IPS DF 4.7 (cell line): ENCODE results near the gene FAM90A1.
A peak's percentile ranks its signal among the peaks of the same experiment; 100 is the strongest.
"Not testable (repeated sequence)": the region's sequence is repeated elsewhere in the genome, so short reads cannot be mapped to it uniquely, and the experiment has no call there.

Source experiments
- DNase-seq: peaks from one replicate; pipeline ENCODE4 v3.0.0-alpha.2; 2013; ENCODE audit warnings: low spot score; ENCODE audit errors: extremely low read depth

FAM90A1 gene

GRCh38 chr12:8226992-8227731 lies at the start of gene FAM90A1:
FAM90A1 (minus strand) TSS chr12:8227618; CDS start chr12:8224832, 2,786 bp downstream.
- DNase-seq: not testable (repeated sequence)

DNA sequence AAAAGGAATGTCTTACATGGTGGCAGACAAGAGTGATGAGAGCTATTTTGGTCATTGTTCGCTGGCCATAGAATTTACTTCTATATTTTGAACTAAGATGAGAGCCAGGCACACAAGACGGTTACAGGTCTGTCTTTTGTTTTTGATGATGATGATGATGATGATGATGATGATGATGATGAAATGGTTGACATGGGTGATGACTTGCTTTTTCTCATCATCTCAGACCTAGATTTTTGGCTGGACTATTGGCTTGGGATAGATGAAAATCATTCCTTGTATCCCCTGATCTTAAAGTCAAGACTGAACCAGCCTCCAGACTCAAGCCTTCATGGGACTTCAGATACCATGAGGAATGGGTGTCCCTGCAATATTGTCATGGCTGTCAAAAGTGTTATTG lies 49.0 kb upstream of the FAM90A1 start:
- DNase-seq: not testable (repeated sequence)

GRCh38 chr12:8266706-8267105 lies 39.3 kb upstream of the FAM90A1 start:
- not testable (repeated sequence) for DNase-seq

- not testable (repeated sequence) for DNase-seq
Measured at GRCh38 chr12:8264236-8264635, 36.8 kb upstream of the FAM90A1 start.

DNA sequence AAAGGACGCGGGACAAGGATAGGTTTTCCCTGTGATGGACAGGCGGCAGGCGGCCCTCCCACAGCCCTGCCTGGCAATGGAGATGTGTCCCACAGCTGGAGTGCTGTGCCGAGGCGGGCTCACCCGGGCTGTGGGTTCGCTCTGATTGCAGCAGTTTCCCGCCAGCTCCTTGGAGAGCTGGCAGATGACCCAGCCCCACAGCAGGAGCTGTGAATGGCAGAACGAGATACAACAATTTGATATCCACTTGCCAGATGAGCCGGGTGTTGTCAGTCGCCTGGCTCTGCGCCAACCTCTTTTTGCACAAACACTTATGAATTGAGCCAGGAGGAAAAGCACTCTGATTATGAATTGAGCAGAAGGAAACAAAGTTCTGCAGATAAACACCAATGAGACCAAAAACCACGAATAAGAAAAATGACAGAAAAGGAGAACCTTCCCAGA lies 33.7 kb upstream of the FAM90A1 start:
- not testable (repeated sequence) for DNase-seq

DNA sequence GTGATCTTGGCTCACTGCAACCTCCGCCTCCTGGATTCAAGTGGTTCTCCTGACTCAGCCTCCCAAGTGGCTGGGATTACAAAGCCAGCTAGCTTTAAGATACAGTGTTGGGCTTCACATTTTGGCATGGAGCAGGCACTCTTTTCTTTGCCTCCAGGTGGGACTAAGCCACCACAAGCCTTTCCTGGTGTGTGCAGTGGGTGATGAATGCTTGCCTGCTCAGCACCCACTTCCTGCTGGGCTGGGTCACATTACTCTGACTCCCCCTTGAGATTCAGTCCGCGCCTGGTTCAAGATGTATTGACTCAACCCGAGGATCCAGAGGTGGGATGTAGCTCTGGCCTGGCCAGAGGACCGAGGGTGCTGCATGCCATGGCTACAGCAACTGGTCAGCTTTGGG lies 28.9 kb upstream of the FAM90A1 start:
- not testable (repeated sequence) for DNase-seq

DNA sequence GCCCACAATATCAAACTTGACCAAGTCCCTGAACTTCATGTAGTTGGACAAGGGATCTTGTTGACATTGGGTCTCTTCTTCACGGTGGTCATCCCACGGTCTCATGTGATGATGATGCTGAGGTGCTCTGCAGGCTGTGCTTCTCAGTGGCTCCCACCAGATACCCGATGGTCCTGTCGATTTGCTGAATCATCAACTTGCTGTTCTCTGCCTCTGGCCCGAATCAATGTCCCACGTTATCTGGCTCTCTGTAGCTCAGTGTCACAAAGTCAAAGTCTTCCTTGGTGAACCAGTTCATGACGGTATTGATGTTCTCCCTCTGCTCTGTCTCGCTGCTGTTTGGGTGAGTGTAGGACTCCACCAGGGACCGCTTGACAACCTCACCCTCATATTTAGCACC lies 27.3 kb upstream of the FAM90A1 start:
- not testable (repeated sequence) for DNase-seq

- not testable (repeated sequence) for DNase-seq
Measured at GRCh38 chr12:8252056-8252818, 24.8 kb upstream of the FAM90A1 start.

GRCh38 chr12:8251616-8252015 lies 24.2 kb upstream of the FAM90A1 start:
- not testable (repeated sequence) for DNase-seq

- DNase-seq: not testable (repeated sequence)
Measured at GRCh38 chr12:8246941-8247535, 19.6 kb upstream of the FAM90A1 start.

GRCh38 chr12:8243682-8244161 lies 16.3 kb upstream of the FAM90A1 start:
- not testable (repeated sequence) for DNase-seq

GRCh38 chr12:8242880-8243681 lies 15.7 kb upstream of the FAM90A1 start:
- peak; percentile 72 for DNase-seq

DNA sequence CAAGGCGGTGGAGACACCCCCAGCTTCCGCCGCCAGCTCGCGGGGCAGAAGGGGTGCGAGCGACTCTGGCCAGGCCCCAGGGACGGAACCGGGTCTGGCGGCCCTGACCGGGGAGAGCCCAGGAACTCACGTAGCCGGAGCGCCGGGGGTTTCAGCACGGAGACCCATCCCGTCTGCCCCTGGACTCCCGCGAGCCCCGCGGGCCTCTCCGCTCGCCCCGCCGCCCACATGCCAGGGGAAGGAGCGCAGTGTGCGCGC lies 15.1 kb upstream of the FAM90A1 start:
- not testable (repeated sequence) for DNase-seq

DNA sequence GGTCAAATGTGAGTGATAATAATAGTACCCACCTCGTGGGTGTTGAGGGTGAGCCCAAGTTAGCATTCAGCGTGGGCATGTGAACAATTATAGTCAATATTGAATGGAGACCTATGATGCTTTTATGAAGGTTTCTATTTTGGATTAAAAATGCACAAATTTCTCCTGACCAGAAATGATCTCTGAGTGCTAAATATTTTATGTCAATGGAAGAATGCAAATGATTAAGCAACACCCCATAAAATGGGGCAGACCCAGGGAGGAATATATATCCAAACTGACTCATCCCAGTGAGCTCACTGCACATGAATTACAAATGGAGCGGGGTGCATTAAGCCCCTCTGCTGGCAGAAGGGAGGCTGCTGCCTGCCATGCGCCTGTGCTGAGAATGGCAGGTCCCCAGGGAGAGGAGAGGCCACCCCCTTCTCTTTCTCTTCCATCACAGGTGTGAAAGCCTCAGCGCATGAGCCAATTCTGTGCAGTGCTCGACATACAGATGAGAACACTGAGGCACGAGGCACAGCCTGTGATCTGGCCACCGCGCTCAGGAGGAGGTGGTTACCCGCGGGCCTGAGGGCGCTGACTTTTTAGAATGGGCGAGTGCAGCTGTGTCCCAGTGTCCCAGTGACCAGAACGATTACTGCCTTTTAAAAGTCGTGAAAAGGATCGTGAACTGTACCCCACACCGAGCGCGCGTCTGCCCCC lies 14.7 kb upstream of the FAM90A1 start:
- not testable (repeated sequence) for DNase-seq

GRCh38 chr12:8240340-8241114 lies 13.1 kb upstream of the FAM90A1 start:
- DNase-seq: not testable (repeated sequence)

GRCh38 chr12:8237031-8237430 lies 9.6 kb upstream of the FAM90A1 start:
- DNase-seq: not testable (repeated sequence)

DNA sequence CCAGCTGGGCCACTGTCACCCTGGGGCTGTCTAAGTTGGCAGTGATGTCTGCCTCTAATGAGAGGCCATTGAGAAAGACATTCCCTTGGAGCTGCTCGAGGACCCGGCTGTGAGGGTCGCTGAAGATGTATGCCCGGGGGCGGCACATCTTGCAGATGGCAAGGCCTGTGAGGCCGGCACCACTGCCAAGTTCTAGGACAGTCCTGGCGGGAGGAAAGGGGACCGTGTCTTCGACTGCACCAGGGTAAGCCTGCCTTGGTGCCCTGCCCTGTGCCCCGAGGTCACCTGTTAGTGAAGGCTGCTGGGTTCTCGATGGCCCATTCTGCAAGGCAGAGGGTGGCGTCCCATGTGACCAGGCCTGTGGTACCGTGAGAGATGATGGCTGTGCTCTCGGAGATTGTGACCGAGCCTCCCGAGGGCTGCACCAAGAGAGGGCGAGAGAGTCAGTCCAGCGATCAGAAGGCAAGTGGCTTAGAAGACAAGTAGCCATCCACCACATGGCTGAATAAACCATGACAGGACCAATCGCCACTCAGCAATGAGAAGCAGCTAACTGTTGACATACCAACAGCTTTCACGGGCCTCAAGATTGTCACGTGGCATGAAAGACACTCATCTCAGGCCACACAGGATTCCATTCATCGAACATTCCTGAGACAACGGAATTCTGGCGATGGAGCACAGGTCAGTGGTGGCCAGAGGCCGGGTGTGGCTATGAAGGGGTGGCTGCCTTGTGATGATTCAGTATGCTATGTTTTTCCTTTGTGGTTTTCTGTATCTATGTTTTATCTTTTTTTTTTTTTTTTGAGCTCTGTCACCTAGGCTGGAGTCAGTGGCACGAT lies 8.1 kb upstream of the FAM90A1 start:
- DNase-seq: not testable (repeated sequence)

- DNase-seq: not testable (repeated sequence)
Measured at GRCh38 chr12:8234746-8235145, 7.3 kb upstream of the FAM90A1 start.

GRCh38 chr12:8233935-8234495 lies 6.6 kb upstream of the FAM90A1 start:
- not testable (repeated sequence) for DNase-seq
